Naive thymus-derived CD4-positive, alpha-beta T cell (primary cell): ENCODE results near the gene TMEM40. TPM values are rescaled to one million over a fixed set of nuclear protein-coding genes. Genes with fewer than 3 reads are reported as not detected.
A peak's percentile ranks its signal among the peaks of the same experiment; 100 is the strongest.

ENCODE experiments used
- ATAC-seq: fragments of 150-1000 bp; cut with Tn5 transposase; 2 replicates; pipeline ENCODE4 v1.10.0; 2021; ENCODE audit warnings: mild to moderate bottlenecking, moderate library complexity
- CTCF ChIA-PET: fragments of 350-600 bp; sonication (Branson Sonifier 250); formaldehyde crosslinking; loops from one replicate; lab custom pipeline; 2021; ENCODE audit warnings: antibody characterized with exemption; lab: Charles Lee
- POLR2A ChIA-PET: fragments of 350-600 bp; sonication (Branson Sonifier 250); formaldehyde crosslinking; loops from one replicate; lab custom pipeline; 2021; ENCODE audit warnings: antibody characterized with exemption, inconsistent platforms; lab: Charles Lee
- DNase-seq, 9 donors: peaks; one replicate each; pipeline versions ENCODE4 v3.0.0 to v3.0.0-alpha.2; 2020 to 2022; ENCODE audit warnings: mixed read lengths in 1 of 9
- H3K27ac ChIP-seq: one replicate; pipeline ENCODE4 v1.7.0; 2013; ENCODE audit warnings: mild to moderate bottlenecking, low read depth, low read length, moderate library complexity
- H3K27me3 ChIP-seq, 2 donors: one replicate each; pipeline ENCODE4 v1.7.0; 2013; ENCODE audit warnings: low read length in 2 of 2, mild to moderate bottlenecking in 2 of 2, moderate library complexity in 2 of 2; ENCODE audit not compliant: control insufficient read depth in 2 of 2, insufficient read depth in 2 of 2
- H3K36me3 ChIP-seq, 3 experiments: 1 replicate in 2 of 3; 2 replicates in 1 of 3; pipeline ENCODE4 v1.7.0; 2013; ENCODE audit warnings: low read length in 3 of 3, mild to moderate bottlenecking in 3 of 3, moderate library complexity in 1 of 3; ENCODE audit not compliant: insufficient read depth in 3 of 3, control insufficient read depth in 2 of 3
- H3K4me1 ChIP-seq, 2 donors: one replicate each; pipeline ENCODE4 v1.7.0; 2013; ENCODE audit warnings: low read length in 2 of 2, mild to moderate bottlenecking in 2 of 2, moderate library complexity in 1 of 2; ENCODE audit not compliant: control insufficient read depth in 2 of 2, insufficient read depth in 2 of 2
- H3K4me3 ChIP-seq: 2 replicates; pipeline ENCODE4 v1.7.0; 2013; ENCODE audit warnings: mild to moderate bottlenecking, low read length
- H3K9me3 ChIP-seq, 3 experiments: 1 replicate in 2 of 3; 2 replicates in 1 of 3; pipeline ENCODE4 v1.7.0; 2013; ENCODE audit warnings: low read length in 3 of 3; ENCODE audit not compliant: control insufficient read depth in 2 of 3
- H3K27ac Mint-ChIP-seq, 9 donors: one replicate each; pipeline ENCODE4 v1.8.0; 2020 to 2022; ENCODE audit warnings: mixed read lengths in 9 of 9, mild to moderate bottlenecking in 8 of 9, moderate library complexity in 5 of 9, inconsistent platforms in 2 of 9
- H3K27me3 Mint-ChIP-seq, 5 donors: one replicate each; pipeline ENCODE4 v1.8.0; 2021 to 2022; ENCODE audit warnings: mixed read lengths in 5 of 5, mild to moderate bottlenecking in 1 of 5
- H3K36me3 Mint-ChIP-seq, 5 donors: one replicate each; pipeline ENCODE4 v1.8.0; 2020 to 2022; ENCODE audit warnings: mixed read lengths in 5 of 5, mild to moderate bottlenecking in 3 of 5, inconsistent platforms in 1 of 5
- H3K4me1 Mint-ChIP-seq, 7 donors: one replicate each; pipeline ENCODE4 v1.8.0; 2020 to 2022; ENCODE audit warnings: mixed read lengths in 7 of 7, mild to moderate bottlenecking in 3 of 7, inconsistent platforms in 1 of 7
- H3K4me3 Mint-ChIP-seq, 10 donors: one replicate each; pipeline ENCODE4 v1.8.0; 2020 to 2022; ENCODE audit warnings: mild to moderate bottlenecking in 10 of 10, mixed read lengths in 10 of 10, moderate library complexity in 6 of 10, inconsistent platforms in 2 of 10
- H3K9me3 Mint-ChIP-seq, 11 donors: one replicate each; pipeline ENCODE4 v1.8.0; 2020 to 2022; ENCODE audit warnings: mixed read lengths in 11 of 11, mild to moderate bottlenecking in 4 of 11, inconsistent platforms in 1 of 11, moderate library complexity in 1 of 11
- intact Hi-C, 2 donors: fragments of 100-400 bp; cut with micrococcal nuclease; formaldehyde crosslinking; loops; one replicate each; pipeline ENCODE4 v1.15.1; 2023
- polyA plus RNA-seq, 2 donors: library from polyadenylated mRNA; unstranded; fragments of 300-500 nt; fragmentation: Illumina TruSeq; gene quantifications; one replicate each; pipeline ENCODE4 v1.2.3, GENCODE V29; 2021
- total RNA-seq, 6 experiments: library from RNA in 5 of 6; stranded (reverse) in 5 of 6; gene quantifications; 1 replicate in 5 of 6; 2 replicates in 1 of 6; pipeline ENCODE4 v1.2.3 and lab custom pipeline; 2021 to 2026

Gene TMEM40, protein sequence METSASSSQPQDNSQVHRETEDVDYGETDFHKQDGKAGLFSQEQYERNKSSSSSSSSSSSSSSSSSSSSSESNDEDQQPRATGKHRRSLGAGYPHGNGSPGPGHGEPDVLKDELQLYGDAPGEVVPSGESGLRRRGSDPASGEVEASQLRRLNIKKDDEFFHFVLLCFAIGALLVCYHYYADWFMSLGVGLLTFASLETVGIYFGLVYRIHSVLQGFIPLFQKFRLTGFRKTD
- total RNA-seq (1 to 10 TPM in 1 of 5 experiments, not detected in 4; 1.1 TPM), polyA plus RNA-seq (not detected), total RNA-seq (lab: John Stamatoyannopoulos, UW) (not detected)

DNA sequence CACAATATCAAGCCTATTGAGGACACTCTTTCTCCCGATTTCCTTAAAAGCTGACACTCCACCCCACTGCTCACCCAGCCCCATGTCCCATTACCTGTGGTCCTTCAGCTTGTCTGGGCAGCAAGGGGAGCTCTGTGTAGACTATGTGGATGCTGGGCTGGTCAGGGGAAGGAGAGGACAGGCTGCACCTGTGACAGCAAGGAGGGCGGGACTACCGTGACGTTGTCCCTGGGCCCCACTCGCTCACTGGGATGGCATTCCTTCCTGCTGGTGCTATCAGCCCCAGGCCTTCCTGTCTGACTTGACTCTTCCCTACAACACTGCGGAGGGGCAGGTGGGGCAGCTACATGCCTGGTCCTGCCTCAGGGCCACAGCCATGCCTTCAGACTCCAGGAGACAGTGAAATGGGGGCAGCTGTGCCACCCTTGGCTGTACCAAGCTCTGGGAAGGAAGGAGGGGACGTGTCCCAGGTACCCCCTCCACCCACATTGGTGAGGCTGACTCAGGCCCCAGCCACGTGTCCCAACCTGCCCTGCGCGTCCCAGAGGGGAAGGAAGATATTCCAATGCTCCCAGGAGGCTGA is at the start of gene TMEM40:
Gene TMEM40 (minus strand): TSS at position 163 of the 583 bp plus-strand sequence. CDS start 9,427 bp downstream, outside the sequence.
- H3K36me3 ChIP-seq = no peaks in the 10 kb centered on the region
- H3K4me1 ChIP-seq = no peaks in the 10 kb centered on the region
- POLR2A ChIA-PET = no interaction called here
- Mint-ChIP-seq H3K4me3 (no peak within 1 kb of the TSS), H3K4me1 (peaks cover 0 to 6% (median 0%) of the 10 kb centered on the region in 7 donors), H3K27ac (peak within 1 kb of the TSS in 2 of 9 donors; percentile 13 to 63), H3K27me3 (peaks cover 0 to 5% (median 4%) of the 10 kb centered on the region in 5 donors), H3K36me3 (no peaks in the 10 kb centered on the region), H3K9me3 (peaks cover 0 to 2% (median 0%) of the 10 kb centered on the region in 11 donors)
- H3K9me3 ChIP-seq = no peaks in the 10 kb centered on the region
- peaks cover 0 to 2% of the 10 kb centered on the region in 2 donors for H3K27me3 ChIP-seq
- no peak within 1 kb of the TSS for H3K4me3 ChIP-seq
- CTCF ChIA-PET = no interaction called here
- intact Hi-C loops = no loop called here
- DNase-seq (no peak), ATAC-seq (no peak)
- no peak within 1 kb of the TSS for H3K27ac ChIP-seq

DNA sequence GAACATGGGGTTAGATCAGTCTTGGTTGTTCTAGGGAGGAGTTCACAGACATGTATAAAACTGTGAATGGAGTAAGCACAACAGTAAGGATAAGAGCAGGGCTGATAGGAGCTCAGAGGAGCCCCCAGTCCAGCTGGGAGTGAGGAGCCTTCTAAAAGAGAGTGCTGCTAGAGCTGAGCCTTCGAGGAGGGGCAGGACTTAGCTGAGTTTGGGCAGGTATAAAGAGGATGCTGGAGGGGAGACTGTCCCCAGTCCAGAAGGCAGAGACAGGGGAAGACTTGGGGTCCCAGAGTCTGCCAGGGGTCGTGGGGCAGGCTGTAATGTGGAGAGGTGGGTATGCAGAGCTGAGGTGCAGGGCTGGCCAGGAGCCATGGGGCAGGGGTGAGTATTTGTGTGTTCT is 49.5 kb upstream of the TMEM40 start:
- Mint-ChIP-seq H3K36me3 (peaks cover 0 to 11% (median 4%) of the 10 kb centered on the region in 5 donors), H3K27ac (peak overlapping the region in 5 of 9 donors; percentile 2 to 92 (median 71)), H3K4me1 (peaks cover 4 to 16% (median 12%) of the 10 kb centered on the region in 7 donors), H3K4me3 (peak overlapping the region; percentile 18 to 82 (median 70)), H3K9me3 (no peaks in the 10 kb centered on the region), H3K27me3 (peaks cover 0 to 11% (median 0%) of the 10 kb centered on the region in 5 donors)
- no peak overlapping the region for H3K4me3 ChIP-seq
- DNase-seq (no peak), ATAC-seq (no peak)
- H3K27me3 ChIP-seq = no peaks in the 10 kb centered on the region
- H3K4me1 ChIP-seq = peaks cover 3 to 7% of the 10 kb centered on the region in 2 donors
- H3K36me3 ChIP-seq = peaks cover 0 to under 1% (median 0%) of the 10 kb centered on the region in 3 experiments
- H3K27ac ChIP-seq = no peak overlapping the region
- ChIA-PET CTCF (interaction anchor here (1.0 to 2.3 kb wide), 2 partner anchors 21 to 41 kb away, joined by 3 to 14 read pairs; no protein-coding TSS in a partner anchor), POLR2A (interaction anchor here (2.3 kb wide), 1 partner anchor 12 kb away, joined by 15 read pairs; the partner anchor contains the start of gene CAND2)
- intact Hi-C loops = no loop called here
- no peaks in the 10 kb centered on the region for H3K9me3 ChIP-seq

DNA sequence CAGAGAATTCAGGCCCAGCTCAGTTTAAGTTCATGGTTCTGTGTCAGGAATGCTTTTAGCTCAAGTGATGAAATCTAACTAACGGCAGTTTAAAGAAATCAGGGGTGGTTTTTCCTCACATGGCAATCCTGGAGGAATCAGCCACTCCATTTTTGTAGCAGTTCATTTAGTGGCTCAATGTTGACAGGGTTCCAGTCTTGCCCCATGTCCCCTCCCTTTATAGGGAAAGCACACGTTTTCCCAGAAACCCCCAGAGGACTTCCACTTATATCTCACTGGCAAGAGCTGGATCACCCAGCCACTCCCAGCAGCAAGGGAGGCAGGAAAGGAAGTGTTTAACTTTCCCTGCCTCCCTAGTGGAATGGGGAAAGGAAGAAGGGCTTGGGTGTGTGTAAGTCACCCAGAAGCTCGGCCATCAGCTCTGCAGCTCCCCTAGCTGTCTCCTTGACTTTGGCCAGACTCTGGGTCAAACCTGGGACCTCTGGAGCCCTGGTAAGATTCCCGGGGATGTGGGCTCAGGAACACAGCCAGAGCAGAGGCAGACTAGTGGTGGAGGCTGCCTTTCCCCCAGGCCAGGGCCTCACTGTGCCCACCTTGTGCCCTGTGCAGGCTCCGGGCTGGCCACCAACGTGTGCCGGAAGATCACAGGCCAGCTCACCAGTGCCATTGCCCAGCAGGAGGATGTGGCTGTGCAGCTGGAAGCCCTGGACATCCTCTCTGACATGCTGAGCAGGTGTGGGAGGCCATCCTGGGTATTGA is 48.7 kb upstream of the TMEM40 start:
- H3K4me3 Mint-ChIP-seq = no peak overlapping the region
- Histone ChIP-seq H3K27me3 (no peaks in the 10 kb centered on the region), H3K9me3 (no peaks in the 10 kb centered on the region), H3K27ac (no peak overlapping the region), H3K4me3 (no peak overlapping the region), H3K36me3 (peaks cover 0 to 6% (median 0%) of the 10 kb centered on the region in 3 experiments), H3K4me1 (peaks cover 3 to 7% of the 10 kb centered on the region in 2 donors)
- POLR2A ChIA-PET = interaction anchor here (1.3 kb wide), 1 partner anchor 33 kb away, joined by 3 read pairs; the partner anchor contains the start of gene RPL32
- H3K9me3 Mint-ChIP-seq = no peaks in the 10 kb centered on the region
- DNase-seq = no peak
- peaks cover 0 to 11% (median 0%) of the 10 kb centered on the region in 5 donors for H3K27me3 Mint-ChIP-seq
- CTCF ChIA-PET = interaction anchor here (0.6 to 2.3 kb wide), 4 partner anchors 11 to 40 kb away, joined by 3 to 14 read pairs (median 4); partner anchors contain the start of gene CAND2
- ATAC-seq = no peak
- H3K36me3 Mint-ChIP-seq = peaks cover 0 to 17% (median 4%) of the 10 kb centered on the region in 5 donors
- peaks cover 4 to 16% (median 12%) of the 10 kb centered on the region in 7 donors for H3K4me1 Mint-ChIP-seq
- intact Hi-C loops = no loop called here
- H3K27ac Mint-ChIP-seq = no peak overlapping the region

DNA sequence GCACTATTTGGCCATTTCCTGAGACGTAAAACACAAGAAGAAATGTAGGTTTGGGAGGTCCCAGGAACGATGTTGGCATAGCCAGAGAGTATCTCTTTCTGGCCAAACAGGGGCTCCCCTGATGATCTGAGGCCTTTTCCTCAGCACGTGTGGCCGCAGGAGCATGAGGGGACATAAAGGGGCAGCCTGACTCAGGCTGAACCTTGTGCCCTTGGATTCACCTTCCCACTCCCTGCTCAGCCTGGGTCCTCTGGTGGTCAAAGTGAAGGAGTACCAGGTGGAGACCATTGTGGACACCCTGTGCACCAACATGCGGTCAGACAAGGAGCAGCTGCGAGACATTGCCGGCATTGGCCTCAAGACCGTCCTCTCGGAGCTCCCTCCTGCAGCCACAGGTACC is 48.0 kb upstream of the TMEM40 start:
- ChIA-PET POLR2A (interaction anchor here (1.3 kb wide), 1 partner anchor 34 kb away, joined by 3 read pairs; the partner anchor contains the start of gene RPL32), CTCF (interaction anchor here (0.6 to 2.3 kb wide), 3 partner anchors 10 to 20 kb away, joined by 3 to 14 read pairs (median 4); partner anchors contain the start of gene CAND2)
- Histone ChIP-seq H3K27me3 (no peaks in the 10 kb centered on the region), H3K9me3 (no peaks in the 10 kb centered on the region), H3K27ac (no peak overlapping the region), H3K4me3 (no peak overlapping the region), H3K36me3 (peaks cover 0 to 6% (median 0%) of the 10 kb centered on the region in 3 experiments), H3K4me1 (peaks cover 3 to 7% of the 10 kb centered on the region in 2 donors)
- Mint-ChIP-seq H3K36me3 (peaks cover 0 to 17% (median 4%) of the 10 kb centered on the region in 5 donors), H3K27ac (no peak overlapping the region), H3K4me3 (no peak overlapping the region), H3K27me3 (peaks cover 0 to 11% (median 0%) of the 10 kb centered on the region in 5 donors), H3K9me3 (no peaks in the 10 kb centered on the region), H3K4me1 (peaks cover 4 to 16% (median 12%) of the 10 kb centered on the region in 7 donors)
- ATAC-seq (no peak), DNase-seq (no peak)
- intact Hi-C loops = no loop called here

DNA sequence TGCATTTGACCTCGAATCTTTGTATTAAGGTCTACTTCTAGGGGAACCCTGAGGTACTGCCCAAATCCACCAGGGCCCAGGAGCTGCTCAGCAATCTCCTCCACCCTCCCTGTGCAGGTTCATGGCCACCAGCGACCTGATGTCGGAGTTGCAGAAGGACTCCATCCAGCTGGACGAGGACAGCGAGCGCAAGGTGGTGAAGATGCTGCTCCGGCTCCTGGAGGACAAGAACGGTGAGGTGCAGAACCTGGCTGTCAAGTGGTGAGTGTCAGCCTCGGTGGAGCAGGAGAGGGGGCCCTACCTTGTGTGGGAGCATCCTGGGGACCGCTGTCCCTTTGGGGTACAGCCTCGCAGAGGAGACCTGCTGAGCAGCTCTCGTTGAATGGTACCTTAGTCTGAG is 44.3 kb upstream of the TMEM40 start:
- ChIA-PET CTCF (no interaction called here), POLR2A (interaction anchor here (0.7 kb wide), 1 partner anchor 8 kb away, joined by 3 read pairs; no protein-coding TSS in a partner anchor)
- Histone ChIP-seq H3K36me3 (peaks cover 0 to 6% (median 0%) of the 10 kb centered on the region in 3 experiments), H3K4me1 (no peaks in the 10 kb centered on the region), H3K4me3 (no peak overlapping the region), H3K9me3 (no peaks in the 10 kb centered on the region), H3K27ac (no peak overlapping the region), H3K27me3 (no peaks in the 10 kb centered on the region)
- Mint-ChIP-seq H3K9me3 (no peaks in the 10 kb centered on the region), H3K36me3 (peaks cover 0 to 17% (median 4%) of the 10 kb centered on the region in 5 donors), H3K4me3 (no peak overlapping the region), H3K27me3 (no peaks in the 10 kb centered on the region), H3K4me1 (peaks cover 0 to 2% (median 0%) of the 10 kb centered on the region in 7 donors), H3K27ac (no peak overlapping the region)
- DNase-seq (no peak), ATAC-seq (no peak)
- intact Hi-C loops = no loop called here
